H1 (cell line): Measurements from ENCODE around the gene RSAD1. TPM values are rescaled to one million over a fixed set of nuclear protein-coding genes. Genes with fewer than 3 reads are reported as not detected.

Source experiments
- CTCF ChIA-PET: fragments of 300-600 bp; sonication (Branson Sonifier 250); formaldehyde crosslinking; loops from one replicate; lab custom pipeline; 2021; ENCODE audit not compliant: partially characterized antibody; lab: Charles Lee
- POLR2A ChIA-PET: fragments of 300-600 bp; sonication (Branson Sonifier 250); formaldehyde crosslinking; loops from one replicate; lab custom pipeline; 2021; ENCODE audit warnings: inconsistent platforms; ENCODE audit not compliant: partially characterized antibody; lab: Charles Lee
- DNase-seq, 2 experiments: peaks; one replicate each; pipeline versions ENCODE4 v3.0.0 to v3.0.0-alpha.2; 2010 to 2022; ENCODE audit warnings: low spot score in 2 of 2, low read depth in 1 of 2, mixed read lengths in 1 of 2
- FAIRE-seq: peaks from 2 replicates; lab custom pipeline; 2011; peaks lifted over from hg19 to GRCh38; lab: Jason Lieb, UNC
- H2AFZ ChIP-seq: 2 replicates; pipeline ENCODE4 v1.8.1; 2012; ENCODE audit warnings: low read length, inconsistent platforms
- H2AK5ac ChIP-seq: 2 replicates; pipeline ENCODE4 v1.6.1; 2013; ENCODE audit warnings: low read depth, low read length
- H2BK120ac ChIP-seq: replicated peaks from 2 replicates; pipeline ENCODE3; 2013; ENCODE audit warnings: low read depth, low read length, inconsistent platforms
- H2BK12ac ChIP-seq: 2 replicates; pipeline ENCODE4 v1.6.1; 2013; ENCODE audit warnings: low read depth, low read length
- H2BK15ac ChIP-seq: 2 replicates; pipeline ENCODE4 v1.6.1; 2013; ENCODE audit warnings: low read length
- H2BK20ac ChIP-seq: 2 replicates; pipeline ENCODE4 v1.6.1; 2013; ENCODE audit warnings: low read length
- H2BK5ac ChIP-seq: 2 replicates; pipeline ENCODE4 v1.6.1; 2013; ENCODE audit warnings: low read depth, low read length
- H3K14ac ChIP-seq: 2 replicates; pipeline ENCODE4 v1.6.1; 2013; ENCODE audit warnings: inconsistent platforms; ENCODE audit not compliant: insufficient read length
- H3K18ac ChIP-seq: 2 replicates; pipeline ENCODE4 v1.6.1; 2013; ENCODE audit warnings: low read length; ENCODE audit errors: extremely low read depth
- H3K23ac ChIP-seq: 2 replicates; pipeline ENCODE4 v1.6.1; 2013; ENCODE audit warnings: inconsistent platforms; ENCODE audit not compliant: insufficient read length
- H3K23me2 ChIP-seq: 2 replicates; pipeline ENCODE4 v1.6.1; 2013; ENCODE audit warnings: low read depth, low read length
- H3K27ac ChIP-seq: 2 replicates; pipeline ENCODE4 v1.6.1; 2011; ENCODE audit warnings: low read depth, low read length, inconsistent platforms
- H3K27me3 ChIP-seq, 4 experiments: replicated peaks in 1 of 4; 1 replicate in 1 of 4; 2 replicates in 3 of 4; pipeline versions ENCODE4 v1.6.1 to v1.8.1; 2011 to 2013; ENCODE audit warnings: low read length in 3 of 4, mild to moderate bottlenecking in 3 of 4, inconsistent platforms in 2 of 4, mixed read lengths in 2 of 4, moderate library complexity in 1 of 4; ENCODE audit not compliant: control insufficient read depth in 3 of 4, insufficient read depth in 3 of 4; ENCODE audit errors: extremely low read depth in 1 of 4
- H3K36me3 ChIP-seq, 4 experiments: 2 replicates each; pipeline versions ENCODE4 v1.6.1 to v1.8.1; 2011 to 2013; ENCODE audit warnings: mild to moderate bottlenecking in 4 of 4, low read length in 3 of 4, moderate library complexity in 2 of 4, control low read depth in 1 of 4, inconsistent platforms in 1 of 4; ENCODE audit not compliant: insufficient read depth in 4 of 4, control insufficient read depth in 2 of 4
- H3K4ac ChIP-seq: replicated peaks from 2 replicates; pipeline ENCODE3; 2013; ENCODE audit warnings: low read length, low read depth, mixed read lengths, inconsistent platforms; ENCODE audit not compliant: insufficient read length
- H3K4me1 ChIP-seq, 4 experiments: replicated peaks in 1 of 4; 1 replicate in 1 of 4; 2 replicates in 3 of 4; pipeline versions ENCODE4 v1.6.1 to v1.8.1; 2011 to 2013; ENCODE audit warnings: low read length in 3 of 4, inconsistent platforms in 2 of 4, mixed read lengths in 1 of 4; ENCODE audit not compliant: insufficient read depth in 4 of 4, control insufficient read depth in 3 of 4
- H3K4me2 ChIP-seq, 2 experiments: 2 replicates each; pipeline versions ENCODE4 v1.6.1 to v1.8.1; 2011 to 2013; ENCODE audit warnings: low read depth in 2 of 2, low read length in 2 of 2, control low read depth in 1 of 2, inconsistent platforms in 1 of 2, mild to moderate bottlenecking in 1 of 2; ENCODE audit not compliant: insufficient read depth in 1 of 2
- H3K4me3 ChIP-seq, 4 experiments: fragments of 200-600, 300-600 bp in 1 of 4; sonication (generic), shearing (Covaris generic), sonication (Bioruptor Twin) in 1 of 4; 2 replicates each; pipeline versions ENCODE4 v1.5.1 to v1.8.1; 2011 to 2016; ENCODE audit warnings: low read length in 4 of 4, low read depth in 3 of 4, control low read depth in 2 of 4, inconsistent platforms in 2 of 4, mild to moderate bottlenecking in 2 of 4, mixed read lengths in 1 of 4, moderate library complexity in 1 of 4; ENCODE audit not compliant: insufficient read depth in 2 of 4; ENCODE audit errors: extremely low read depth in 1 of 4
- H3K56ac ChIP-seq: replicated peaks from 2 replicates; pipeline ENCODE3; 2013; ENCODE audit warnings: low read depth, mild to moderate bottlenecking, mixed read lengths, low read length, inconsistent platforms; ENCODE audit not compliant: insufficient read length
- H3K79me1 ChIP-seq: 2 replicates; pipeline ENCODE4 v1.6.1; 2013; ENCODE audit warnings: low read depth, low read length, control low read depth
- H3K79me2 ChIP-seq, 2 experiments: 2 replicates each; pipeline versions ENCODE4 v1.6.1 to v1.8.1; 2012 to 2013; ENCODE audit warnings: low read length in 2 of 2, mild to moderate bottlenecking in 2 of 2, inconsistent platforms in 1 of 2; ENCODE audit not compliant: insufficient read depth in 2 of 2, control insufficient read depth in 1 of 2
- H3K9ac ChIP-seq, 4 experiments: replicated peaks in 1 of 4; 1 replicate in 1 of 4; 2 replicates in 3 of 4; pipeline versions ENCODE4 v1.6.1 to v1.8.1; 2011 to 2013; ENCODE audit warnings: low read depth in 3 of 4, low read length in 3 of 4, control low read depth in 2 of 4, mild to moderate bottlenecking in 2 of 4, moderate library complexity in 2 of 4, inconsistent platforms in 1 of 4; ENCODE audit errors: extremely low read depth in 1 of 4
- H3K9me3 ChIP-seq, 2 experiments: 2 replicates each; pipeline versions ENCODE4 v1.6.1 to v1.8.1; 2012 to 2013; ENCODE audit warnings: mild to moderate bottlenecking in 2 of 2, moderate library complexity in 2 of 2, control low read depth in 1 of 2, inconsistent platforms in 1 of 2, low read depth in 1 of 2, low read length in 1 of 2, mixed read lengths in 1 of 2; ENCODE audit not compliant: insufficient read depth in 2 of 2
- H4K20me1 ChIP-seq, 2 experiments: replicated peaks in 1 of 2; 2 replicates each; pipeline versions ENCODE3 to v1.8.1; 2011 to 2013; ENCODE audit warnings: inconsistent platforms in 2 of 2, low read length in 2 of 2, mild to moderate bottlenecking in 1 of 2; ENCODE audit not compliant: insufficient read depth in 2 of 2, control insufficient read depth in 1 of 2
- H4K5ac ChIP-seq: 2 replicates; pipeline ENCODE4 v1.6.1; 2013; ENCODE audit warnings: low read length, low read depth, mixed read lengths, inconsistent platforms; ENCODE audit not compliant: insufficient read length
- H4K8ac ChIP-seq: 2 replicates; pipeline ENCODE4 v1.8.0; 2013; ENCODE audit warnings: mild to moderate bottlenecking, moderate library complexity, low read length, inconsistent platforms; ENCODE audit not compliant: insufficient read depth; ENCODE audit errors: extremely low read depth
- H4K91ac ChIP-seq: replicated peaks from 2 replicates; pipeline ENCODE3; 2013; ENCODE audit warnings: low read length, mixed read lengths, inconsistent platforms; ENCODE audit not compliant: insufficient read length
- CBX8 ChIP-seq: fragments of 300-800, 300-1000 bp; sonication (generic); IDR thresholded peaks from 2 replicates; pipeline ENCODE4 v1.7.1; 2016; ENCODE audit warnings: low read depth, low read length, borderline replicate concordance
- CHD1 ChIP-seq: IDR thresholded peaks from 2 replicates; pipeline ENCODE4 v1.6.1; 2012; ENCODE audit warnings: low read depth, low read length, improper control_type of control experiment
- CTBP2 ChIP-seq: IDR thresholded peaks from 2 replicates; pipeline ENCODE4 v1.7.0; 2011; ENCODE audit warnings: borderline replicate concordance, mild to moderate bottlenecking, moderate library complexity, mixed read lengths, low read length; ENCODE audit not compliant: insufficient read depth, insufficient read length
- EZH2 ChIP-seq: fragments of 200-600 bp; sonication (generic); IDR thresholded peaks from 2 replicates; pipeline ENCODE4 v1.7.1; 2012; ENCODE audit warnings: low read depth, mild to moderate bottlenecking, moderate library complexity, low read length, inconsistent platforms; ENCODE audit not compliant: severe bottlenecking
- KDM1A ChIP-seq: fragments of 200-600, 300-600 bp; sonication (generic); IDR thresholded peaks from 2 replicates; pipeline ENCODE4 v1.7.1; 2016; ENCODE audit warnings: mild to moderate bottlenecking, low read length, borderline replicate concordance
- KDM4A ChIP-seq: IDR thresholded peaks from one replicate; pipeline ENCODE4 v1.7.1; 2012; ENCODE audit warnings: low read depth, mild to moderate bottlenecking, moderate library complexity, low read length, inconsistent platforms; ENCODE audit not compliant: severe bottlenecking
- SAP30 ChIP-seq: fragments of 300-600 bp; sonication (generic); IDR thresholded peaks from 2 replicates; pipeline ENCODE4 v1.7.1; 2012; ENCODE audit warnings: low read length, moderate library complexity, mild to moderate bottlenecking, inconsistent platforms; ENCODE audit not compliant: insufficient read depth, insufficient replicate concordance
- WGBS, 2 experiments: shearing (Covaris generic) in 1 of 2; methylation state at CpG; one replicate each; pipeline versions ENCODE4 v1.1.6 to v1.1.7; 2013 to 2015; ENCODE audit warnings: low lambda C conversion rate in 2 of 2, mixed read lengths in 2 of 2, inconsistent platforms in 1 of 2, low coverage in 1 of 2, missing lambda C conversion rate in 1 of 2; ENCODE audit not compliant: insufficient replicate concordance in 2 of 2, insufficient coverage in 1 of 2, insufficient read length in 1 of 2; ENCODE audit errors: extremely low coverage in 1 of 2, missing lambda C conversion rate in 1 of 2; 5-methylcytosine and 5-hydroxymethylcytosine counted together
- polyA plus RNA-seq, 7 experiments: library from polyadenylated mRNA; depleted of rRNA in 3 of 7; stranded (reverse) in 5 of 7; unstranded in 2 of 7; fragments of >200 nt in 5 of 7; fragments of 200-250 nt in 2 of 7; gene quantifications; 1 replicate in 5 of 7; 2 replicates in 1 of 7; 4 replicates in 1 of 7; pipeline versions ENCODE4 v1.2.1 to v1.2.3, GENCODE V29; 2011 to 2013; ENCODE audit warnings: missing spikeins in 2 of 7, mixed read lengths in 2 of 7
- total RNA-seq: library from RNA; stranded (reverse); fragmentation: NEBNext Ultra II Directional; extraction: Animal tissue kit (Norgen Biotek cat#: 25700); gene quantifications from 2 replicates; pipeline ENCODE4 v1.2.1, GENCODE V29; 2021

Gene RSAD1
- total and polyA plus RNA-seq, 2 of the 8 experiments (the other 6 are each of a cell fraction or from before 2014, with no cell fraction given): 17.9 to 33.5 TPM

GRCh38 chr17:50437409-50437808, 41.3 kb upstream of the RSAD1 start:
- no peaks in the 10 kb centered on the region for H3K36me3 ChIP-seq
- ChIA-PET CTCF (interaction anchor here (1.1 to 3.9 kb wide), 4 partner anchors 8 to 76 kb away, joined by 3 to 20 read pairs (median 4); partner anchors contain the start of gene ACSF2), POLR2A (no interaction called here)
- no peaks in the 10 kb centered on the region for H3K23me2 ChIP-seq
- no peak overlapping the region for H3K23ac ChIP-seq
- H3K9ac ChIP-seq: no peak overlapping the region
- no peak overlapping the region for H3K14ac ChIP-seq
- H2BK15ac ChIP-seq: no peak overlapping the region
- H2AK5ac ChIP-seq: no peak overlapping the region
- 93% methylated on average over 4 of the region's 4 CpGs; no CpG with 5 or more reads in 1 of the 2 experiments for WGBS, 2 experiments
- H3K4me2 ChIP-seq: no peak overlapping the region
- H3K4me3 ChIP-seq: no peak overlapping the region
- H2BK120ac ChIP-seq: no peak overlapping the region
- H2BK12ac ChIP-seq: no peak overlapping the region
- no peak overlapping the region for H3K56ac ChIP-seq
- H3K4me1 ChIP-seq: peaks cover 0 to 6% (median 0%) of the 10 kb centered on the region in 4 experiments; a peak in 2 of 7 replicates
- no peak for TF ChIP-seq CBX8
- no peak for TF ChIP-seq CTBP2
- no peak for TF ChIP-seq KDM1A
- no peak for TF ChIP-seq KDM4A
- no peak for TF ChIP-seq SAP30
- TF ChIP-seq CHD1: no peak
- TF ChIP-seq EZH2: no peak
- H3K79me1 ChIP-seq: no peaks in the 10 kb centered on the region
- no peak overlapping the region for H4K8ac ChIP-seq
- H3K18ac ChIP-seq: no peak overlapping the region
- H4K20me1 ChIP-seq: no peaks in the 10 kb centered on the region
- DNase-seq (no peak), FAIRE-seq (no peak)
- H2BK20ac ChIP-seq: no peak overlapping the region
- H2AFZ ChIP-seq: no peak overlapping the region
- H3K27me3 ChIP-seq: no peaks in the 10 kb centered on the region; a peak in 1 of 7 replicates
- no peak overlapping the region for H4K5ac ChIP-seq
- H3K4ac ChIP-seq: no peak overlapping the region
- H3K27ac ChIP-seq: no peak overlapping the region
- H4K91ac ChIP-seq: no peak overlapping the region
- no peak overlapping the region for H2BK5ac ChIP-seq
- no peaks in the 10 kb centered on the region for H3K79me2 ChIP-seq
- H3K9me3 ChIP-seq: no peaks in the 10 kb centered on the region
